Effector memory CD8-positive, alpha-beta T cell (primary cell): ENCODE measurements around the gene HOXA7.

Experiments
- ATAC-seq: fragments of 150-1000 bp; cut with Tn5 transposase; replicated peaks from 2 replicates; pipeline ENCODE4 v1.10.0; 2021; ENCODE audit warnings: mild to moderate bottlenecking, moderate library complexity
- DNase-seq, 3 experiments: peaks; one replicate each; pipeline ENCODE4 v3.0.0; 2021
- H3K27ac Mint-ChIP-seq, 2 donors: one replicate each; pipeline ENCODE4 v1.8.0; 2022; ENCODE audit warnings: mild to moderate bottlenecking in 2 of 2, mixed read lengths in 2 of 2, moderate library complexity in 2 of 2
- H3K27me3 Mint-ChIP-seq, 2 donors: one replicate each; pipeline ENCODE4 v1.8.0; 2022; ENCODE audit warnings: mixed read lengths in 2 of 2
- H3K36me3 Mint-ChIP-seq: one replicate; pipeline ENCODE4 v1.8.0; 2022; ENCODE audit warnings: mild to moderate bottlenecking, moderate library complexity, mixed read lengths; ENCODE audit not compliant: insufficient read depth
- H3K4me1 Mint-ChIP-seq, 2 donors: one replicate each; pipeline ENCODE4 v1.8.0; 2022; ENCODE audit warnings: low read depth in 2 of 2, mixed read lengths in 2 of 2
- H3K4me3 Mint-ChIP-seq, 2 donors: one replicate each; pipeline ENCODE4 v1.8.0; 2022; ENCODE audit warnings: mild to moderate bottlenecking in 2 of 2, mixed read lengths in 2 of 2, moderate library complexity in 2 of 2
- H3K9me3 Mint-ChIP-seq, 2 donors: one replicate each; pipeline ENCODE4 v1.8.0; 2022; ENCODE audit warnings: mixed read lengths in 2 of 2

Gene HOXA7

GRCh38 chr7:27189997-27190748, 33.7 kb upstream of the HOXA7 start:
- H3K36me3 Mint-ChIP-seq, result peaks cover 29% of the 10 kb centered on the region
- ATAC-seq (no peak), DNase-seq (no peak)
- H3K4me1 Mint-ChIP-seq, result peaks cover 32 to 46% of the 10 kb centered on the region in 2 donors
- H3K27ac Mint-ChIP-seq, result peak overlapping the region in 1 of 2 donors; percentile 69
- H3K9me3 Mint-ChIP-seq, result no peaks in the 10 kb centered on the region
- H3K27me3 Mint-ChIP-seq, result peaks cover 91 to 97% of the 10 kb centered on the region in 2 donors
- H3K4me3 Mint-ChIP-seq, result peak overlapping the region; percentile 9 to 86

- no peak for DNase-seq
- peaks cover 39 to 53% of the 10 kb centered on the region in 2 donors for H3K4me1 Mint-ChIP-seq
- H3K9me3 Mint-ChIP-seq, result no peaks in the 10 kb centered on the region
- ATAC-seq, result no peak
- H3K36me3 Mint-ChIP-seq, result peaks cover 36% of the 10 kb centered on the region
- H3K27ac Mint-ChIP-seq, result peak overlapping the region in 1 of 2 donors; percentile 69
- H3K4me3 Mint-ChIP-seq, result peak overlapping the region; percentile 9 to 86
- peaks cover 91 to 97% of the 10 kb centered on the region in 2 donors for H3K27me3 Mint-ChIP-seq
These were observed 33.0 kb upstream of the HOXA7 start for GRCh38 chr7:27189295-27189996.

GRCh38 chr7:27188386-27189294, 32.2 kb upstream of the HOXA7 start:
- ATAC-seq (peak; percentile 27), DNase-seq (no peak)
- Mint-ChIP-seq H3K27ac (peak overlapping the region in 1 of 2 donors; percentile 64), H3K36me3 (peaks cover 44% of the 10 kb centered on the region), H3K27me3 (peaks cover 83 to 97% of the 10 kb centered on the region in 2 donors), H3K4me3 (peak overlapping the region; percentile 82 to 86), H3K9me3 (no peaks in the 10 kb centered on the region), H3K4me1 (peaks cover 43 to 56% of the 10 kb centered on the region in 2 donors)

GRCh38 chr7:27187475-27188385, 31.3 kb upstream of the HOXA7 start:
- Mint-ChIP-seq H3K36me3 (peaks cover 53% of the 10 kb centered on the region), H3K9me3 (no peaks in the 10 kb centered on the region), H3K27me3 (peaks cover 83 to 99% of the 10 kb centered on the region in 2 donors), H3K4me1 (peaks cover 43 to 56% of the 10 kb centered on the region in 2 donors), H3K27ac (no peak overlapping the region), H3K4me3 (peak overlapping the region; percentile 82 to 86)
- no peak for DNase-seq
- ATAC-seq, result no peak

- Mint-ChIP-seq H3K4me1 (peaks cover 40 to 51% of the 10 kb centered on the region in 2 donors), H3K27me3 (peaks cover 79 to 99% of the 10 kb centered on the region in 2 donors), H3K36me3 (peaks cover 53% of the 10 kb centered on the region), H3K4me3 (peak overlapping the region in 1 of 2 donors; percentile 82), H3K27ac (no peak overlapping the region), H3K9me3 (no peaks in the 10 kb centered on the region)
- no peak for DNase-seq
- ATAC-seq, result no peak
These were observed 30.4 kb upstream of the HOXA7 start for GRCh38 chr7:27186668-27187474.

GRCh38 chr7:27185854-27186667, 29.6 kb upstream of the HOXA7 start:
- no peak for DNase-seq
- H3K27me3 Mint-ChIP-seq, result peaks cover 71 to 93% of the 10 kb centered on the region in 2 donors
- no peaks in the 10 kb centered on the region for H3K9me3 Mint-ChIP-seq
- H3K36me3 Mint-ChIP-seq, result peaks cover 47% of the 10 kb centered on the region
- peaks cover 40 to 48% of the 10 kb centered on the region in 2 donors for H3K4me1 Mint-ChIP-seq
- ATAC-seq, result no peak
- H3K4me3 Mint-ChIP-seq, result peak overlapping the region; percentile 80 to 87
- no peak overlapping the region for H3K27ac Mint-ChIP-seq

- peak; percentile 17 for ATAC-seq
- peaks cover 40 to 48% of the 10 kb centered on the region in 2 donors for H3K4me1 Mint-ChIP-seq
These were observed 28.8 kb upstream of the HOXA7 start, which contains the start of gene HOXA11 for GRCh38 chr7:27185013-27185853. TSS of gene HOXA11 (minus strand) at chr7:27185232. CDS start at chr7:27185144, 88 bp downstream.

GRCh38 chr7:27184337-27185012, 28.0 kb upstream of the HOXA7 start:
- Mint-ChIP-seq H3K4me1 (peaks cover 42 to 44% of the 10 kb centered on the region in 2 donors), H3K36me3 (peaks cover 49% of the 10 kb centered on the region), H3K4me3 (peak overlapping the region; percentile 80 to 87), H3K9me3 (no peaks in the 10 kb centered on the region), H3K27ac (peak overlapping the region in 1 of 2 donors; percentile 38), H3K27me3 (peaks cover 67 to 93% of the 10 kb centered on the region in 2 donors)
- peak; percentile 39 for ATAC-seq
- no peak for DNase-seq

More at GRCh38 chr7:27185013-27185853, 28.8 kb upstream of the HOXA7 start, which contains the start of gene HOXA11:
- no peak for DNase-seq
- Mint-ChIP-seq H3K9me3 (no peaks in the 10 kb centered on the region), H3K36me3 (peaks cover 47% of the 10 kb centered on the region), H3K4me3 (peak within 1 kb of the TSS; percentile 80 to 87), H3K27ac (peak within 1 kb of the TSS in 1 of 2 donors; percentile 38), H3K27me3 (peaks cover 67 to 93% of the 10 kb centered on the region in 2 donors)

GRCh38 chr7:27183682-27184336, 27.3 kb upstream of the HOXA7 start:
- H3K27me3 Mint-ChIP-seq, result peaks cover 67 to 93% of the 10 kb centered on the region in 2 donors
- H3K4me1 Mint-ChIP-seq, result peaks cover 36 to 43% of the 10 kb centered on the region in 2 donors
- ATAC-seq (no peak), DNase-seq (no peak)
- peak overlapping the region; percentile 80 to 87 for H3K4me3 Mint-ChIP-seq
- peaks cover 45% of the 10 kb centered on the region for H3K36me3 Mint-ChIP-seq
- H3K9me3 Mint-ChIP-seq, result no peaks in the 10 kb centered on the region
- no peak overlapping the region for H3K27ac Mint-ChIP-seq
